Cortex of kidney (tissue), 1 donor: ENCODE measurements around the gene GALNS.
"Not testable (repeated sequence)": the region's sequence is repeated elsewhere in the genome, so short reads cannot be mapped to it uniquely, and the experiment has no call there.

ENCODE experiments used
- DNase-seq: peaks from one replicate; lab custom pipeline; 2025; lab: John Stamatoyannopoulos, UW

GALNS gene

DNA sequence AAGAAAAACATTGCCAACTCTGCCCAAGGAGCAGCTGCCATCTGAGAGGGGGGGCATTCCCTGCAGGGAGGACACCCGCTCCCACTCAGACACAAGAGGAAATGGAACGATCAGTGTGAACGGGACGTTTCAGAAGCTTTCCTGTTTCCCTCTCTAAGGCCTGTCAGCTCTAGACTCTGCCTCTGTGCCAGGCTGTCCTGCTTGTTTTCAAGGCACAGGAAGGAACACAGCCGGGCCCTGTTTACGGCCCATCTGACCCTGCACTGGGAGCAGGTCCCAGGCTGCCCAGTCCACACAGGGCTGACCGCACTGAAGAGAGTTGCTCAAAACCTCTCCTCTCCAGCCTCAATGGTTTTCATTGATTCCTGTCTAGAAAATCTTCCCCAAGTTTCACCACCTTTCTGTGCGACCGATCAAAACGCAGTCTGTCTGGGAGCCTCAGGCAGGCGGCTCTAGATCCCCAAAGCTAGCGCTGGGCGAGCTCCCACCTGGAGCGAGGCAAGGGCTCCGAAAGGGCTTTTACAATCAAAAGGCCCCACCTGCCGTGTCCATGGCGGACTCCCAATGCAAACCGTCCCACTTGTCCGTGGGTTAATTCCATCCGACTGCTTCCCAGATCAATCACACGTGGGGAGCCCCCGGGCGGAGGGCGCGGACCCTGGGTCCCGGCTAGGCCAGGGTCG is 73.2 kb downstream of the GALNS start:
- DNase-seq: no peak

DNA sequence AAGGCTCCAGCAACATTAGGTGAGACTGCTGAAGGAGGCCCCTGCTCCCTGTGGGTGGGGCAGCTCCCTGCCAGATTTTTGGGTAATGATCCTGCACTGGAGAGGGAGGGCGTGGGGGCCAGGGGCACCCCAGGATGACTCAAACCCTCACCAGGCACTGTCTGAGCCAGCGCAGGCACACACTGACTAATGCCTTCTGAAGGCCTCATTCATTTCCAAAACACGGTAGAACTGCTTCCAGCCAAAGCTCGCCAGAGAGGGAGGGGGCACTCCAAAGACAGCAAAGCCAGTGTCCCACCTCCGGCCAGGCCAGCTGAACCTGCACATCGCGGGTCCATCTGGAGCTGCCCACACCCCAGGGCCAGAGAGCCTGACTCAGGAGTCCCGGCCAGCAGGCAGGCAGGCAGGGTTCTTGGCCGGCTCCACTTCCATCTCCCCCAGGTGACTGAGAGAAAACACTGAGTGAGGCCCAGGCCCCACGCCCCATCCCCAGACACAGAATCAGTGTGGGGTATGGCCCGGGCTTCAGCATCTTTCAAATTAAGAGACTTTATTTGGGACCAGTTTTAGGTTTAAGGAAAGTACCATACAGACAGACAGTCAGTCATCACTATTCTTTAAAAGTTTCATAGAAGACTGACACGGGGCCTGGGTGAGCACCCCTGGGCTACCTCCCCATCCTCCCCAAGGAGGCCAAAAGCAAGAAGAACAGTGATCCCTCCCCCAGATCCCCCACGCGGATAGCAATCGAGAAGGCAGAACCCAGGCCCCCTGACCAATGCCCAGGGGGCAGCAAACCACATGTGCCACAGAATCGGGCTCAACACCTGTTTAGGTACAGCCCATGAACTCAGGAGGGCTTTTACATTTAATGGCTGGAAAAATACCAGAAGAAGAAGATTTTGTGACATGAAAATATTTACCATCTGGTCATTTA is 74.0 kb downstream of the GALNS start:
- no peak for DNase-seq

DNA sequence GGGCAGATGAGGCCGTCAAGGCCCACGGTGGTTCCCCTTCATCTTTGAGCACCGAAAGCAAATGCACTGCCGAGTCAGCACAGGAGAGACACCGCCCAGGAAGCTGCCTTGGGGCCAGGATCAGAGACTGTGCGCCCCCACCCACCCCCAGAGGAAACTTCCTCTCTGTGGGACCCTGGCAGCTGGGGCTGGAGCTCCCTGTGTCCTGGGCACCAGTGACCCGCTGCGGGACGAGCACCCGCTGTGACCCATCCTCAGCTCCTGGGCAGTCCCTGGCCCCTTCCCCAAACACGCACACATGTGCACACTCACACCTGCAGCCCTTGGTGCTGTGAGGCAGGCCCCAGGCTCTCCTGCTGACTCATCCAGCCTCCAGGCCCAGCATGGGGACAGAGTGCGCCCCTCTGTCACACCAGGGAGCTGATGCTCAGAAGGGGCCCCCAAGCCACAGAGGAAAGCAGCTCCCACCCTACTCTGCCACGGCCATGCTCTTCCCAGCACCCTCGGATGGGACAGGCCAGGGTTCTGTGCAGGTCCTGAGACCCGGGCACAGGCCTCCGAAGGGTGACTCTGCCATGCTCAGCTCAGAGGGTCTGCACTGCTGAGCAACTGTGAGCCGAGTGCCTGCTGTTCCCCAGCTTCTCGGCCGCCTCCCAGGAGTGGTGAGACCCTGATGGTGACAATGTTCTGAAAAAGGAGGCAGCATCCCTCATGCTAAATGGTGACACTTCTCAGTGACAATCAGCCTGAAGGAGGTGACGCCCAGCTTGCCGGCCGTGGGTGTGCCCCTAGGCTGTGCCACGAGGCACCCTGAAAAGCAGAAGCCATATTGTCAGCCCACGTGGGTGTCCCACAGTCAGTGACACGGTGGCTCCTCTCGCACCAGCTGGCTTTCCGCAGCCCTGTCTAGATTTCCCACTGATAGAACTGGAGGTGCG is 75.3 kb downstream of the GALNS start:
- DNase-seq: no peak

DNA sequence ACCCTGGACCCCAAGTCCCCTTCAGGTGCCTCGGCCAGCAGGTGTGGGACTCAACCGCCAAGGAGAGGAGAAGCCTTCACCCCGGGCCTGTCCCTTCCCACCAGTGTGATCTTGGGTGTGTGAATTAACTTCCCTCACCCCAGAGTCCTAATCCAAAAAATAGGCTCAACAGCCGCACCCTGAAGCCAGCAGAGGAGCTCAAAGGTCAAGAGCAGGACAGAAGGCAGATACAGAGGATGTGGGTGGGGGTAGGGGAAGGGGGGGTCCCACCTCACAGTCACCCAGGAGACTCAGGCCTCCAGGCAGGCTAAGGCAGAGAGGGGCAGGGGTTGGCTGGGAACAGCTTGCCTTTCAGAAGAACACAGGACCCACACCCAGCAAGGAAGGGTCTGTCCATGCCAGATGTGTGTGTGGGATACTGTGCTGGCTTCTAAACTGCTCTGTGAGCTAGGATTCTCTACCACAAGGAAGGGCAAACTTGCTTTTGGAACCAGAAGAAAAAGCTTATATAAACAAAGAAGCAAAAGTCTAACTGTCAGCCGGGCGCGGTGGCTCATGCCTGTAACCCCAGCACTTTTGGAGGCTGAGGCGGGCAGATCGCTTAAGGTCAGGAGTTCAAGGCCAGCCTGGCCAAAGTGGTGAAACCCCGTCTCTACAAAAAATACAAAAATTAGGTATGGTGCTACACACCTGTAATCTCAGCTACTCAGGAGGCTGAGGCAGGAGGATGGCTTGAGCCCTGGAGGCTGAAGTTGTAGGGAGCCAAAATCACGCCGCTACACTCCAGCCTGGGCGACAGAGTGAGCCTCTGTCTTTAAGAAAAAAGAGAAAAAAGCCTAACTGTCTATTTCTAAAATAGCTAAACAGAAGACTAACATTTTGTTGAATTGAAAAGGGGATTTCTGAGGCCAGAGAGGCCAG is 76.3 kb downstream of the GALNS start:
- DNase-seq: no peak

DNA sequence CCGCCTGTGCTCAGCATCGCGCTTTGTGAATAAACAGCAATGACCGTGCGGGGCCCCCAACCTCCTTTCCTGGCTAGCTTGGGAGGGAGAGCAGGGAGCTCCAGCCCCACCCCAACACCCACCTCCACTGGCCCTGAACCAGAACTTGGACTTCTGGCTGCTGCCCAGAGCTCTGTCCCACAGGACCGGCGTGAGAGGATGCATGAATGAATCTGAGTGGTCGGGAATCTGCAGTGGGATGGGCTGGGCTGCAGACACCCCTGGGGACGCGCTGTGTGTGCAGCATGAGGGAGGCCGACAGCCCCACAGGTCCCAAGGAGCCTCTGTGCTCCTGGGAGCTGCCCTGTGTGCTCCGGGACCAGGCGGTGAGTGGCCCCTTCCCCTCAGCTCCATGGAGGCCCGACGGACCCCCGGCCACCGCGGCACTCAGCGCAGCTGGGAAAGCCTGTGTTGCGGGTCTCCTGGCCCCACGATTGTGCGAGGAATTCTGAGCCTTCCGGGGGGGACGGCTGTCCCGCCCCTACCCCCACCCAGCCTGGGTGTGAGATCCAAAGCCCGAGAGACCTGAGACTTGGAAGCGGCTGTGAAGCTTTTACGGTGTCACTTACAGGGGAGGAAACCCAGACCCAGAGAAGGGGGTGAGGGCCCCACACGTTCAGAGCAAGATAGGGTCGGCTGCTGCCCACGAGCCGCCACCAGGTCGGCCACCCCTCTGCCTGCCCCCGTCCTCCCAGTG is 77.2 kb downstream of the GALNS start:
- DNase-seq: no peak

DNA sequence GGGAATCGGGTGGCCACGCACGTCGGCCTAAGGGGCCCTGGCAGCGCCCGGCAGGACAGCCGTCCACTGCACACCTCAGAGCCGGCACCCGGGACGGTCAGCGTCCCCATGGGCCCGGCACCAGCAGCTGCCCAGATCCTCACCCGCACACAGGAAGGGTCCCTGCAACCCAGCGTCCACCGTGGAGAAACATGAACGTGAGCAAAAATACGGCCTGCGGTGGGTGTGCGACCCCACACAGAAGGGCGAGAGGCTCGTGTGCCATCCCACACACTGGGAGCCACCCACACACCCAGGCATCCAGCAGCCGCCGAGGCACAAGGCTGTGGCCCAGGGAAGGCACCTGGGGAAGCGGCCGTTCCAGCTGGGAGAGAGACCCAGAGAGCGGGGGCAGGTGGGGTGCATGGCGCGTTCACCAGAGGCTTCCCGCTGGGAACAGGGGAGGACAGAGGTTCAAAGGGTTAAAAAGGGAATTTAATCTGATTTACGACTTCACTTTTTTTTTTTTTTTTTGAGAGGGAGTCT is 78.1 kb downstream of the GALNS start:
- DNase-seq: no peak

DNA sequence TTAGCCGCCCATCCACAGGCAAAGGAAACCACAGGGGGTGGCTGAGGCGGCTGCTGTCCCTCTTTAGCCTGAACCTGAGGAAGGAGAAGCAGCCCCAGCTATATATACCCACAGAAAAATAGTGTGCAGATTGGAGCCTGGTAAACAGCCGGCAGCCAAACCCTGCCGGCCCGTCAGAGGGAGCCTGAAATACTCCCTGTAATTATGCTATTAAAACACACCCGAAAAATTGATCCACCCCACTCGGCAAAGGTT is 78.5 kb downstream of the GALNS start:
- DNase-seq: no peak

DNA sequence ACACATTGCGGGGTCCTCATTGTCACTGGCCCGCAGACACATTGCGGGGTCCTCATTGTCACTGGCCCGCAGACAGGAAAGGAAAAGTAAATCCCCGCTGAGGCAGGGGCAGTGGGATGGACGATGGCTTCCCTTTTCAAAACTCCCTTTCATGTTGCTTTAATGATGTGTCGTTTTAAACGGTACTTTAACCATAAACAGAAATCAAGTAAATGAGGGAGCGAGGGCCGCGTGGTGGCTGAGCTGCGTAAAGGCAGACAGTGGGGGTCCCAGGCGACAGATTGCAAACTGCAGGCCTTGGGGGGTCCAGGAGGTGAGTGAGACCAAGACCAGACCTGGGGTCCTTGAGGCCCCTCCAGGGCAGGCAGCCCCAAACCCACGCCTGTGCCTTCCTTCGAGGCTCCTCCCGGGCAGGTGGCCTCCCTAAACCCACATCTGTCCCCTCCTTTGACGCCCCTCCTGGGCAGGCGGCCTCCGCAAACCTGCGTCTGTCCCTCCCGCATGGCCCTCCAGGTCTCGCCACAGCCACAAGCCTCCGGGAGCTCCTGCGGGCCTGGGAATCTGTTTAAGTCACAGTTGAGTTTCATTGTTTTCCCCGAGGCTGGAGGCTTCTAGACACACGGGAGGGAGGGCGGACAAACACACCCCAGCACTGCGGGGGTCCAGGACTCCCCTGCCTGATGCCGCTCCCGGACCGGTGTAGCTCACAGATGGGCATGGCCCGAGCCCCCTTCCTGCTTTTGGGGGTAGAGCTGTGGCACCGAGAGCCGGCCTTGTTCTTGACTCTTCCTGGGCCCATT is 79.1 kb downstream of the GALNS start:
- no peak for DNase-seq

DNA sequence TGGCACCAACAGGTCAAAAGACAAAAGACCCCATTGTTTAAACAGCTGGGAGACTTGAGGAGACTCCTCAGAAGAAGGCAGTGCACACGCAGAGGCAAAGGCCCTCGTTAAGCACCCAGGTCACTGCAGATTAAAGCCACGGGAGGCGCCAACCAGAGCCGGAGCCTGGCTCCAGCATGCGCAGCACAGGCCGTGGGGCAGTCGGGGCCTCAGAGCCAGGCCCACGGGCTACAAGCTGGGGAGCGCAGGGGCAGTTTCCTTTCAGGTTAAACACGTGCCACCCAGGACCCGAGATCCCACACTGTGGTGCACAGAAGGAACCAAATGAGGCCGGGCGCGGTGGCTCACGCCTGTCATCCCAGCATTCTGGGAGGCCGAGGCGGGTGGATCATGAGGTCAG is 80.9 kb downstream of the GALNS start:
- DNase-seq: no peak

DNA sequence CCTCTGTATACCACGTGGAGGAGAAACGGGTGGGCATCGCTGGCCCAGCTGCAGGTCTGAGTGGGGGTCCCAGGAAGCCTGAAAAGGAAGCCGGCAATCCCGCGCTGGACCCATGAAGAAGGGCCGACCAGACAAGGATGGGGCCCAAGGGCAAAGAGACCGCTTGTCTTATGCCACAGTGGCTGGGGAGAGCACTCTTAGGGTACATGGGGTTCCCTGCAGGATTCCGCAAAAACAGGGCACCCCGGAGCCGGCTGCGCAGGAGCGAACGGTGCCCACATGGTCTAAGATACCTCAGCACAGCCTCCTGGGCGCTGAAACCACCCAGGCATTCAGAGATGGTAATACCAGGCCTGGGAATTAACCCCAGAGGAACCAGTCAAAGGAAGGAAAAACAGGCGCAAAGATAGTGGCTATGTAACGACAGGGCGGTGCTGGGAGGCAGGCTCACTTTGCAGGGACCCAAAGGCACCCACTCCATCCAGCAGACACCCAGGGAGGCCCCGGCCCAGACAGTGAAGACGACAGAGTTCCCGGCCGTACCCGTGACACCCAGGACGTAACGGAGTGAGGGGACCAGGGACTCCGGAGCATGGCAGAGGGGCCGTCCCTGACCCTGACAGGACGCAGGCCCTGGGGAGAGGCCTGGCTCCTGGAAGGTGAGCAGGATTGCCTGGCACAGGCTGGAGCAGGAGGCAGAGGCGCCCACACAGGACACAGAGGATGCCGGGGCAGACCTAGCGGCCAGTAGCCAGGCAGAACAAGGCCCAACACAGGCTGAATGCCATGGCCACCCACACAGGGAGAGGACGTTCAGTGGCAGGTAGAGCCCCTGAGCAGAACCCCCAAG is 82.0 kb downstream of the GALNS start:
- no peak for DNase-seq

DNA sequence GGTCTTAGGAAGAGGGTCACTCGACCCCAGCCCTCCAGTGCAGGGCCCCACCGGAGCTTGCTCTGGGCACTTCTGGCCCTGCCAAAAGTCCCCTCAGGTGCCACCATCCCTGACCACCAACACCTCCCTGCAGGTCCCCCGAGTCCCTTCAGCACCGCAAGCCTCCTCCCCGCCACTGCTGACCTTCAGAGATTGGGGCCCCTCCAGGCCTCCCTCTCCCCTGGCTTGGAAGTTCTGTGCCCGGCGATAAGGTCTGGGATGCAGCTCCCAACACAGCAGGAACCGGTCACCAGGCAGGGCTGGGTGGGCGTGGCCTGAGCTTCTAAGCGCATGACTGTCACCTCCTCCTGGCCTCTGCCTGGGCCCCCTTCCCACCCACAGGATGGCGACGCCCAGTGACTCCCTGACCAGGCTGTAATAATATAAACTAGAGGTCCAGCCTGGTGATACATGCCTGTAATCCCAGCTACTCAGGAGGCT is 82.9 kb downstream of the GALNS start:
- no peak for DNase-seq

DNA sequence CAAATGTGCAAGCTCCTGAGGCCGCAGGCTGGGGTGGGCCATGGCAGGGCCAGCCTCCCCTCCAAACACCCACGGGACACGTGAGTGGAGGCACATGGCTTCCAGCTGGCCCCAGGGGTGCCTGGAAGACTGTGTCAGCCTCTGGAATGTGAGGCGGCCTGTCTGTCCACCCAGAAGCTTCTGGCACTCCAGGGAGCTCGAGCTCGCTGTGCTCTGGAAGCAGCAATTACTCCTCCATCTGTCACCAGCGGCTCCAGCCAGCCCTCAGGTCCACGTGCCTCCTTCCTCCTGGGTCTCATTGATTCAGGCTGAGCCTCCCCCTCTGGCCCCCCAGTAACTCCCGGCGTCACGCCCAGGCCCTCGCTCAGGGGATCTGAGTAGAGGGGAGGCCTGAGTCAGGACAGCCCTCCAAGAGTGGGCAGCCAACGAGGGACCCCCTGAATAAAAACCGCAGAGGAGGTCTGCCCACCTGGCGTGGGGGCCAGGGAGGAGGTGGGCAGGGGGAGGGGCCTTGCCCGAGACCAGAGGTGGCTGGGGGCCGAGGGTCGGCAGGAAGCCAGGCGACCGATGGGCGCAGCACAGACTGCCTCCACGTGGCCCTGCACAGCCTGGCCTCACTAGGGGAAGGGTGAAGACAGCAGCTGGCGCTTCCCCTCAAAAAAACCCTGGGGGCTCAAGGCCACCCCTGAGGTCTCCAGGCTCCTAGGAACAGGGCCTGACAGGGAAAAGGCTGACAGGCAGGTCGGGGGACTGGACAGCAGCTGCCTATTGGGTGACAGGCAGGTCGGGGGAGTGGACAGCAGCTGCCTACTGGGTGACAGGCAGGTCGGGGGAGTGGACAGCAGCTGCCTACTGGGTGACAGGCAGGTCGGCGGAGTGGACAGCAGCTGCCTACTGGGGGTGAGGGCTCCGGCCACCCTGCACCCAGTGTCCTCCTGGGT is 83.6 kb downstream of the GALNS start:
- no peak for DNase-seq

DNA sequence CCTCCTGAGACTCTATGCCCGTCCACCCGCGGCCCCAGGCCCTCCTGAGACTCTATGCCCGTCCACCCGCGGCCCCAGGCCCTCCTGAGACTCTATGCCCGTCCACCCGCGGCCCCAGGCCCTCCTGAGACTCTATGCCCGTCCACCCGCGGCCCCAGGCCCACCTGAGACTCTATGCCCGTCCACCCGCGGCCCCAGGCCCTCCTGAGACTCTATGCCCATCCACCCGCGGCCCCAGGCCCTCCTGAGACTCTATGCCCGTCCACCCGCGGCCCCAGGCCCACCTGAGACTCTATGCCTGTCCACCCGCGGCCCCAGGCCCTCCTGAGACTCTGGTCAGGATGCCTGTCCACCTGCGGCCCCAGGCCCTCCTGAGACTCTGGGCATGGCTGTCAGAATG is 85.0 kb downstream of the GALNS start:
- not testable (repeated sequence) for DNase-seq

DNA sequence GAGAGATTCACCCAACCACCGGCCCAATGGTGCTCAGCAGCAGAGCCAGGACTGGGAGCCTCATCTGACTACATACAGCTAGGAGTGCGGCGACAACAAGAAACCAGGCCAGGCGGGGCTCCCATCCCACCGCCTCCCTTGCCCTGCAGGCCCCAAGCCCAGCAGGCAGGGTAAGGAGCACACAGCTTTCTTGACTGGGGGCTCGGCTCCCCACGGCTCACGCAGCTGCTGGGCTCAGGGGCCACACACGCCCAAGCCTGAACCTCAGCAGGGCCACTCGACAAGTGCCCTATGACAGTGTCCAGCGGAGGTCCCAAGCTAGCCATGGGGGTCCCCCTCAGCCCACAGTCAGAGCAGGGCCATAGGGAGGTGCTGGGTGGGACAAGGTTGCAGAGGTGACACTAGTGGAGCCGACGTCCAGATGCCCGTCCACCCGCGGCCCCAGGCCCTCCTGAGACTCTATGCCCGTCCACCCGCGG is 85.4 kb downstream of the GALNS start:
- no peak for DNase-seq

DNA sequence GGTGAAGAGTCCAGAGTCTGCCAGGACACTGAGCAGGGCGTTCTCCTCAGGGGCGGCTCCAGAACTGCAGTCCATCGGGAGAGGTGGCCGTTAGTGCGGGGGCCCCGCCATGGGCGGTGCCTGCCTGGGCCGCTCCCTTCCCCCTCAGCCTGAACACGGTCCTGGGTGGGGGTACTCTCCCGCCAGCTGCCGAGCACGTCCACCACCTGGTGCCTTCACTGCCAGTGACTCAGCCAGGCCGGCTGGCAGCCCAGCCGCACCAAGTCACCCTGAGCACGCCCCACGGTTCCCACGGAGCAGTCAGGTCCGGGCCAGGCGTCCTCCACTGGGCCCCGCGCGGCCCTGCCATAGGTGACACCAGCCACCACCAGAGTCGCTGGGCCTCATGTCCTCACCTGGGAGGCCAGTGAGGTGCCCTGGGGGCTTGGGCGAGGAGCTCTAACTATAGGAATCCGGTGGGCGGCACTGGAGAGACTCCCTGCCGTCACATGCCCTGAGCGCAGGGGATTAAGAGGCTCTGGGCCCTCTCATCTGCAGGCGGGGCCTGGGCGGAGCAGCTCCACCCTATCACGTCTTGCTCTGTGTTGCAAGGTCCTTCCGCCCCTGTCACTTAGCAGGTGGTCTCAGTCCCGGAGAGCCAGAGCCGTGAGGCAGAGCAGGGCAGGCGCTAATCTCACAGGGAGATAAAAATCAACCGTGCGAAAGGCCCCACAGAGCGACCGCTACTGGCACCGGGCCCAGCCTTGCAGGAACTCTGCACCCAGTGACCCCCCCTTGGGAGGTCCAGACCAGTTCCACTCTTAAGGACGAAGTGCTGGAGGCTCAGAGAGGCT is 86.1 kb downstream of the GALNS start:
- no peak for DNase-seq
